AG04450 (cell line): Measurements from ENCODE around the gene RB1. TPM values are rescaled to one million over a fixed set of nuclear protein-coding genes. Genes with fewer than 3 reads are reported as not detected.

Experiments used
- CTCF ChIA-PET: fragments of 300-600, 350-600 bp; formaldehyde crosslinking; extraction: SDS; loops from one replicate; lab custom pipeline; 2022; ENCODE audit warnings: antibody characterized with exemption, inconsistent platforms; lab: Charles Lee
- POLR2A ChIA-PET: fragments of 350-600 bp; formaldehyde crosslinking; extraction: SDS; loops from one replicate; lab custom pipeline; 2021; ENCODE audit warnings: antibody characterized with exemption, inconsistent platforms; lab: Yijun Ruan, JAX
- DNase-seq: peaks from one replicate; pipeline ENCODE4 v3.0.0-alpha.2; 2011; ENCODE audit warnings: low read depth, low spot score
- H3K27ac ChIP-seq: one replicate; pipeline ENCODE4 v1.5.1; 2012; ENCODE audit warnings: low read depth, low read length, control low read depth
- H3K27me3 ChIP-seq: one replicate; pipeline ENCODE4 v1.6.0; 2012; ENCODE audit warnings: low read length; ENCODE audit not compliant: control insufficient read depth, insufficient read depth
- H3K4me3 ChIP-seq: 2 replicates; pipeline ENCODE4 v1.5.1; 2011; ENCODE audit warnings: mild to moderate bottlenecking, low read depth, low read length, control low read depth
- H3K9me3 ChIP-seq: 2 replicates; pipeline ENCODE4 v1.5.1; 2012; ENCODE audit warnings: low read length; ENCODE audit not compliant: control insufficient read depth, insufficient read depth
- CTCF ChIP-seq: IDR thresholded peaks from 2 replicates; pipeline ENCODE4 v1.5.1; 2011; ENCODE audit warnings: low read depth, low read length, control low read depth, inconsistent platforms
- polyA plus RNA-seq: library from polyadenylated mRNA; depleted of rRNA; stranded (reverse); fragments of >200 nt; gene quantifications from 2 replicates; pipeline ENCODE4 v1.2.3, GENCODE V29; 2011

Gene RB1
- polyA plus RNA-seq, 1 experiment = 27.3 TPM

GRCh38 chr13:48437371-48437770 lies 133.8 kb downstream of the RB1 start:
- Histone ChIP-seq H3K4me3 (no peak overlapping the region), H3K9me3 (no peaks in the 10 kb centered on the region), H3K27ac (no peak overlapping the region), H3K27me3 (no peaks in the 10 kb centered on the region)
- ChIA-PET POLR2A (no interaction called here), CTCF (no interaction called here)
- no peak for DNase-seq
- no peak for TF ChIP-seq CTCF

- ChIA-PET CTCF (no interaction called here), POLR2A (no interaction called here)
- no peak for TF ChIP-seq CTCF
Measured at GRCh38 chr13:48443442-48444208, 140.1 kb downstream of the RB1 start.

GRCh38 chr13:48446464-48446863 lies 142.9 kb downstream of the RB1 start:
- POLR2A ChIA-PET = interaction anchor here (1.0 kb wide), 1 partner anchor 82 kb away, joined by 3 read pairs; no protein-coding TSS in a partner anchor
- H3K27ac ChIP-seq = no peak overlapping the region
- H3K9me3 ChIP-seq = no peaks in the 10 kb centered on the region
- CTCF ChIA-PET = no interaction called here
- DNase-seq = peak; percentile 39
- no peak overlapping the region for H3K4me3 ChIP-seq
- TF ChIP-seq CTCF = no peak
- H3K27me3 ChIP-seq = no peaks in the 10 kb centered on the region

More at GRCh38 chr13:48443442-48444208, 140.1 kb downstream of the RB1 start:
- no peak for DNase-seq
- H3K4me3 ChIP-seq = no peak overlapping the region
- no peaks in the 10 kb centered on the region for H3K9me3 ChIP-seq
- H3K27me3 ChIP-seq = no peaks in the 10 kb centered on the region
- no peak overlapping the region for H3K27ac ChIP-seq

GRCh38 chr13:48448285-48448958 lies 144.9 kb downstream of the RB1 start:
- H3K27me3 ChIP-seq = no peaks in the 10 kb centered on the region
- no peak for TF ChIP-seq CTCF
- H3K27ac ChIP-seq = no peak overlapping the region
- no peaks in the 10 kb centered on the region for H3K9me3 ChIP-seq
- DNase-seq = no peak
- no peak overlapping the region for H3K4me3 ChIP-seq
- ChIA-PET CTCF (no interaction called here), POLR2A (no interaction called here)
